Left lung (tissue), 10 donors: ENCODE data around the gene FTO. TPM values are rescaled to one million over a fixed set of nuclear protein-coding genes. Genes with fewer than 3 reads are reported as not detected.

Source experiments
- ATAC-seq: fragments of 200-7000 bp; cut with Tn5 transposase; one replicate; pipeline ENCODE4 v1.9.1; 2020; ENCODE audit warnings: moderate library complexity
- DNase-seq, 4 donors: peaks; one replicate each; pipeline ENCODE4 v3.0.0-alpha.2; 2013 to 2020
- H3K27ac ChIP-seq, 2 donors: fragments of 200-600 bp; sonication (generic) in 1 of 2; one replicate each; pipeline versions ENCODE4 v1.5.0 to v1.8.0; 2020 to 2021
- H3K27me3 ChIP-seq, 2 donors: fragments of 200-600 bp; sonication (generic) in 1 of 2; one replicate each; pipeline versions ENCODE4 v1.5.0 to v1.8.0; 2020 to 2021
- H3K36me3 ChIP-seq, 2 donors: fragments of 200-600 bp; sonication (generic) in 1 of 2; one replicate each; pipeline versions ENCODE4 v1.5.0 to v1.8.0; 2020 to 2021
- H3K4me1 ChIP-seq, 2 donors: fragments of 200-600 bp; one replicate each; pipeline ENCODE4 v1.8.0; 2021
- H3K4me3 ChIP-seq, 2 donors: fragments of 200-600 bp; sonication (generic) in 1 of 2; one replicate each; pipeline versions ENCODE4 v1.5.0 to v1.8.0; 2020 to 2021; ENCODE audit warnings: mild to moderate bottlenecking in 1 of 2
- H3K9me3 ChIP-seq, 2 donors: fragments of 200-600 bp; sonication (generic) in 1 of 2; one replicate each; pipeline versions ENCODE4 v1.5.0 to v1.8.0; 2020 to 2021
- intact Hi-C, 2 donors: fragments of 100-400 bp; cut with DNase I; formaldehyde crosslinking; loops; one replicate each; pipeline versions ENCODE4 v1.11.2 to v1.14.2; 2022
- polyA plus RNA-seq, 6 donors: library from polyadenylated mRNA; unstranded; fragments of 120-200 nt; gene quantifications; one replicate each; pipeline ENCODE4 v1.2.1, GENCODE V29; 2013; ENCODE audit not compliant: insufficient read length in 6 of 6
- total RNA-seq, 2 donors: library from RNA; stranded (reverse); fragmentation: NEBNext Ultra II Directional; extraction: Animal tissue kit (Norgen Biotek cat#: 25700); gene quantifications; one replicate each; pipeline ENCODE4 v1.2.1, GENCODE V29; 2021
- TF ChIP-seq, protein P1 (sequence below), 2 donors: fragments of 200-600 bp; sonication (generic) in 1 of 2; IDR thresholded peaks; one replicate each; pipeline versions ENCODE4 v1.5.0 to v1.8.0; 2021; ENCODE audit warnings: antibody characterized with exemption in 2 of 2
- donor health status: DM: no; HTN: yes; CAD: no.
- donor health status: DM: no; HTN: no; CAD: no.

FTO gene
- total and polyA plus RNA-seq, 8 donors, result 69.0 to 99.6 (median 90.7) TPM

DNA sequence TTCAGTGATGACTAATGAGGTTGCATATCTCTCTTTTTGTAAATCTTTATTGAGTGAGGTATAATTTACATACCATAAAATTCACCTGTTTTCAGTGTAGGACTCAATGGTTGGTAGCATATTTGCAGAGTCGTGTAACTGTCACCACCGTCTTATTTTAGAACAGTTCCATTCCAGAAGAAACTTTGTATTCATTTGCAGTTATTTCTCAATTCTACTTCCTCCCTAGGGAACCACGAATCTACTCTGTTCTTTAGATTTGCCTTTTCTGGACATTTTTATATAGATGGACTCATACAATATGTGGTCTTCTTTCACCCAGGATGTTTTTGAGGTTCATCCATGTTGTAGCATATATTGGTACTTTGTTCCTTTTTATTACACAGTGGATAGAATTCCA lies 3.7 kb downstream of the FTO start:
- TF ChIP-seq, protein P1, sequence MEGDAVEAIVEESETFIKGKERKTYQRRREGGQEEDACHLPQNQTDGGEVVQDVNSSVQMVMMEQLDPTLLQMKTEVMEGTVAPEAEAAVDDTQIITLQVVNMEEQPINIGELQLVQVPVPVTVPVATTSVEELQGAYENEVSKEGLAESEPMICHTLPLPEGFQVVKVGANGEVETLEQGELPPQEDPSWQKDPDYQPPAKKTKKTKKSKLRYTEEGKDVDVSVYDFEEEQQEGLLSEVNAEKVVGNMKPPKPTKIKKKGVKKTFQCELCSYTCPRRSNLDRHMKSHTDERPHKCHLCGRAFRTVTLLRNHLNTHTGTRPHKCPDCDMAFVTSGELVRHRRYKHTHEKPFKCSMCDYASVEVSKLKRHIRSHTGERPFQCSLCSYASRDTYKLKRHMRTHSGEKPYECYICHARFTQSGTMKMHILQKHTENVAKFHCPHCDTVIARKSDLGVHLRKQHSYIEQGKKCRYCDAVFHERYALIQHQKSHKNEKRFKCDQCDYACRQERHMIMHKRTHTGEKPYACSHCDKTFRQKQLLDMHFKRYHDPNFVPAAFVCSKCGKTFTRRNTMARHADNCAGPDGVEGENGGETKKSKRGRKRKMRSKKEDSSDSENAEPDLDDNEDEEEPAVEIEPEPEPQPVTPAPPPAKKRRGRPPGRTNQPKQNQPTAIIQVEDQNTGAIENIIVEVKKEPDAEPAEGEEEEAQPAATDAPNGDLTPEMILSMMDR (IDR thresholded peaks at IDR 0.05), result no peak
- no peak overlapping the region for H3K27ac ChIP-seq
- intact Hi-C loops, result no loop called here
- ATAC-seq (no peak), DNase-seq (no peak)
- no peak overlapping the region for H3K4me3 ChIP-seq
- no peaks in the 10 kb centered on the region for H3K9me3 ChIP-seq
- H3K36me3 ChIP-seq, result no peaks in the 10 kb centered on the region
- H3K27me3 ChIP-seq, result no peaks in the 10 kb centered on the region
- peaks cover 5 to 22% of the 10 kb centered on the region in 2 donors for H3K4me1 ChIP-seq

DNA sequence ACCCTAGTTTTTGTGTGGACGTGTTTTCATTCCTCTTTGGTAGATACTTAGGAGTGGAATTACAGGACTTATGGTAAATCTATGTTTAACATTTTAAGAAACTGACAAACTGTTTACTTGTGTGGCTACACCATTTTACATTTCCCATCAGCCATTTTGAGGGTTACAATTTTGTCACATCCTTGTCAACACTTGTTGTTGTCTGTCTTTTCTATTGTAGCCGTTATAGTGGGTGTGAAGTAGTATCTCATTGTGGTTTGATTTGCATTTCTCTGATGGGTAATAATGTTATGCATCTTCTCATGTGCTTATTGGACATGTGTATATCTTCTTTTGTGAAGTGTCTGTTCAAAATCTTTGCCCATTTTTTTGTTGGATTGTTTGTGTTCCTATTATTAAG lies 4.5 kb downstream of the FTO start:
- Histone ChIP-seq H3K4me1 (peaks cover 8 to 16% of the 10 kb centered on the region in 2 donors), H3K27me3 (no peaks in the 10 kb centered on the region), H3K9me3 (no peaks in the 10 kb centered on the region), H3K27ac (no peak overlapping the region), H3K36me3 (no peaks in the 10 kb centered on the region), H3K4me3 (no peak overlapping the region)
- TF ChIP-seq, protein P1 (IDR thresholded peaks at IDR 0.05), result no peak
- no peak for DNase-seq
- ATAC-seq, result no peak
- intact Hi-C loops, result no loop called here

GRCh38 chr16:53711390-53711789 lies 7.4 kb downstream of the FTO start:
- H3K27me3 ChIP-seq, result no peaks in the 10 kb centered on the region
- no peak for ATAC-seq
- peaks cover 8 to 11% of the 10 kb centered on the region in 2 donors for H3K4me1 ChIP-seq
- H3K9me3 ChIP-seq, result no peaks in the 10 kb centered on the region
- TF ChIP-seq, protein P1 (IDR thresholded peaks at IDR 0.05), result no peak
- no peak overlapping the region for H3K27ac ChIP-seq
- H3K36me3 ChIP-seq, result no peaks in the 10 kb centered on the region
- intact Hi-C loops, result no loop called here
- H3K4me3 ChIP-seq, result no peak overlapping the region
- DNase-seq, result no peak

- intact Hi-C loops, result no loop called here
- Histone ChIP-seq H3K27me3 (no peaks in the 10 kb centered on the region), H3K36me3 (no peaks in the 10 kb centered on the region), H3K4me1 (peaks cover 8 to 11% of the 10 kb centered on the region in 2 donors), H3K27ac (no peak overlapping the region), H3K4me3 (no peak overlapping the region), H3K9me3 (no peaks in the 10 kb centered on the region)
- TF ChIP-seq, protein P1 (IDR thresholded peaks at IDR 0.05), result no peak
- ATAC-seq, result no peak
- no peak for DNase-seq
Observed at GRCh38 chr16:53712065-53712464, 8.1 kb downstream of the FTO start.

- intact Hi-C loops, result no loop called here
- no peaks in the 10 kb centered on the region for H3K36me3 ChIP-seq
- H3K4me1 ChIP-seq, result peaks cover 8 to 11% of the 10 kb centered on the region in 2 donors
- peak in 2 of 4 donors; percentile 26 to 33 for DNase-seq
- peak overlapping the region; percentile 34 to 68 for H3K27ac ChIP-seq
- no peak overlapping the region for H3K4me3 ChIP-seq
- H3K27me3 ChIP-seq, result no peaks in the 10 kb centered on the region
- no peak for ATAC-seq
- TF ChIP-seq, protein P1 (IDR thresholded peaks at IDR 0.05), result no peak
- no peaks in the 10 kb centered on the region for H3K9me3 ChIP-seq
Observed at GRCh38 chr16:53713403-53714204, 9.6 kb downstream of the FTO start.
